ENCODE data around the gene RPN1.
"Not testable (repeated sequence)": the region's sequence is repeated elsewhere in the genome, so short reads cannot be mapped to it uniquely, and the experiment has no call there.

RPN1 gene

DNA sequence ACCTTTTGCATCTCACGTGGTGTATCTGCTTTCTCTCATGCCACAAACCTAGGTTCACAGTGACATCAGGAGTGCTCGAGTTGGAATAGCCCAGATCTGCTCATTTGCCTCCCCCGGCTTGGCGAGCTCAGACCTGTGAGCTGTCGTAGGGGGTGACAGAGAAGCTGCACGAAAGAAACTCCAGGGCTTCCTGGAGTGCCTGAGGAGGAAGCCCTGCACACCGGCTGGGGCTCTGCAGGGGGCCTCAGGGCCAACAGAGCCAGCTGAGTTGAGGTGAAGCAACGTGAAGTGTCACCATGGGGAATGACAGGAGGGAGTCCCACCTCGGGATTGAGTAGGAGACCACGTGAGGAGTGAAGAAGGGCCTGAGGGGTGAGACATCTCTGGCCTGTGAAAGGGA, 62.5 kb downstream of the RPN1 start:
- WGBS: 84% methylated on average over 10 of the region's 10 CpGs

DNA sequence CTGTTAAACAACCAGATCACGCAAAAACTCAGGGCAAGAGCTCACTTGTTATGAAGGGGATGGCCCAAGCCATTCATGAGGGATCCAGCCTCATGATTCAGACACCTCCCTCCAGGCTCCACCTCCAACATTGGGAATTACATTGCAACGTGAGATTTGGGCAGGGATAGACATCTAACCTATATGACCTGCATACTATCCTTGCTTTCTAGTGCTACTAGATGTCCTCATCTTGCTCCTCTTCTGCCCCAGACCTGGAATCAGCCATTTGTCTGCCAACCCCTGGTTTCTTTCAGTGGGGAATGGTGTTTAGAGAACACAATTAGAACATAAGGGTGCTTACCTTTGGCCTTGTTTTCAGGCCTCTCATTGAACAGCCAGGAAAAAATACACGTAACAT, 63.2 kb downstream of the RPN1 start:
- no peaks in the 10 kb centered on the region for H3K9me3 ChIP-seq (ENCODE audit: insufficient read depth, low read depth, low read length)
- no peaks in the 10 kb centered on the region for H3K36me3 ChIP-seq (ENCODE audit: insufficient read depth, low read length)
- no peak overlapping the region for H3K9ac ChIP-seq (ENCODE audit: low read depth, low read length)
- H3K27ac ChIP-seq (ENCODE audit: low read depth, low read length): no peak overlapping the region
- H3K27me3 ChIP-seq (ENCODE audit: insufficient read depth, low read length): peaks cover 10% of the 10 kb centered on the region
- WGBS: 92% methylated on average over 3 of the region's 3 CpGs
- no peak overlapping the region for H3K4me3 ChIP-seq (ENCODE audit: low read length)
- peaks cover 10% of the 10 kb centered on the region; the same call in 1 of the 2 replicates for H3K4me1 ChIP-seq (ENCODE audit: insufficient read depth, low read length)

More for the DNA sequence above, 62.5 kb downstream of the RPN1 start:
- Histone ChIP-seq H3K4me1 (ENCODE audit: insufficient read depth, low read length) (peaks cover 15% of the 10 kb centered on the region; the same call in 1 of the 2 replicates), H3K4me3 (ENCODE audit: low read length) (no peak overlapping the region), H3K9me3 (ENCODE audit: insufficient read depth, low read depth, low read length) (no peaks in the 10 kb centered on the region), H3K9ac (ENCODE audit: low read depth, low read length) (no peak overlapping the region), H3K36me3 (ENCODE audit: insufficient read depth, low read length) (no peaks in the 10 kb centered on the region), H3K27me3 (ENCODE audit: insufficient read depth, low read length) (peaks cover 8% of the 10 kb centered on the region), H3K27ac (ENCODE audit: low read depth, low read length) (no peak overlapping the region)

DNA sequence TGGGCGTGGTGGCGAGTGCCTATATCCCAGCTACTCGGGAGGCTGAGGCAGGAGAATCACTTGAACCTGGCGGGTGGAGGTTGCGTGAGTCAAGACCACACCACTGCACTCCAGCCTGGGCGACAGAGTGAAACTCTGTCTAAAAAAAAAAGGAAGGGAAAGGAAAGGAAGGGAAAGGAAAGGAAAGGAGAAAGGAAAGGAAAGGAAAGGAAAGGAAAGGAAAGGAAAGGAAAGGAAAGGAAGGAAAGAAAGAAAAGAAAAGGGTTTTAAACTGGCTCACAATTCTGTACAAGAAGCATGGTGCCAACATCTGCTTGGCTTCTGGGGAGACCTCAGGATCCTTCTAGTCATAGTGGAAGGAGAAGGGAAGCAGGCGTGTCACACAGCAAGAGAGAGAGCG, 63.7 kb downstream of the RPN1 start:
- not testable (repeated sequence) for H3K9ac ChIP-seq (ENCODE audit: low read depth, low read length); H3K36me3 ChIP-seq (ENCODE audit: insufficient read depth, low read length); H3K27ac ChIP-seq (ENCODE audit: low read depth, low read length); H3K4me3 ChIP-seq (ENCODE audit: low read length); H3K9me3 ChIP-seq (ENCODE audit: insufficient read depth, low read depth, low read length); H3K27me3 ChIP-seq (ENCODE audit: insufficient read depth, low read length)
- H3K4me1 ChIP-seq (ENCODE audit: insufficient read depth, low read length): peaks cover 10% of the 10 kb centered on the region; the same call in 1 of the 2 replicates
- 91% methylated on average over 8 of the region's 8 CpGs for WGBS

- H3K27me3 ChIP-seq (ENCODE audit: insufficient read depth, low read length); H3K4me3 ChIP-seq (ENCODE audit: low read length); H3K9me3 ChIP-seq (ENCODE audit: insufficient read depth, low read depth, low read length); H3K9ac ChIP-seq (ENCODE audit: low read depth, low read length); H3K27ac ChIP-seq (ENCODE audit: low read depth, low read length); H3K36me3 ChIP-seq (ENCODE audit: insufficient read depth, low read length): not testable (repeated sequence)
- H3K4me1 ChIP-seq (ENCODE audit: insufficient read depth, low read length): peaks cover 10% of the 10 kb centered on the region; the same call in 1 of the 2 replicates
- WGBS: 88% methylated on average over 9 of the region's 9 CpGs
These were observed 64.2 kb downstream of the RPN1 start for GRCh38 chr3:128586391-128586790.

GRCh38 chr3:128585974-128586373, 64.6 kb downstream of the RPN1 start:
- H3K36me3 ChIP-seq (ENCODE audit: insufficient read depth, low read length): no peaks in the 10 kb centered on the region
- H3K9ac ChIP-seq (ENCODE audit: low read depth, low read length): no peak overlapping the region
- H3K27me3 ChIP-seq (ENCODE audit: insufficient read depth, low read length): peaks cover 10% of the 10 kb centered on the region
- H3K4me3 ChIP-seq (ENCODE audit: low read length): no peak overlapping the region
- WGBS: 92% methylated on average over 11 of the region's 11 CpGs
- H3K4me1 ChIP-seq (ENCODE audit: insufficient read depth, low read length): peaks cover 10% of the 10 kb centered on the region; the same call in 1 of the 2 replicates
- H3K9me3 ChIP-seq (ENCODE audit: insufficient read depth, low read depth, low read length): no peaks in the 10 kb centered on the region
- no peak overlapping the region for H3K27ac ChIP-seq (ENCODE audit: low read depth, low read length)

DNA sequence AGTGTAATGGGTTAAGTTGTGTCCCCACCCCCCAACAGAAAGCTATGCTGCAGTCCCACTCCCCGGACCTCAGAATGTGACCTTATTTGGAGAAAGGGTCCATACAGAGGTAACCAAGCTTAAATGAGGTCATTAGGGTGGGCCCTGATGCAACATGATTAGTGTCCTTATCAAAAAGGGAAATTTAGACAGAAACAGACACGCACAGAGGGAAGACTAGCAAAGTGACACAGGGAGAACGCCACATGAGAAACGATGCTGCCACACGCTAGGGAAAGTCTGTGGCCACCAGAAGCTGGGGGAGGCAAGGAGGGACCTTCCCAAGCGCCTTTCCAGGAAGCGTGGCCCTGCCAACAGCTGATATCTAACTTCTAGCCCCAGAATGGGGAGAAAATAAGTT, 65.4 kb downstream of the RPN1 start:
- Histone ChIP-seq H3K4me1 (ENCODE audit: insufficient read depth, low read length) (peaks cover 10% of the 10 kb centered on the region; the same call in 1 of the 2 replicates), H3K27ac (ENCODE audit: low read depth, low read length) (no peak overlapping the region), H3K36me3 (ENCODE audit: insufficient read depth, low read length) (no peaks in the 10 kb centered on the region), H3K27me3 (ENCODE audit: insufficient read depth, low read length) (peaks cover 10% of the 10 kb centered on the region), H3K4me3 (ENCODE audit: low read length) (no peak overlapping the region), H3K9me3 (ENCODE audit: insufficient read depth, low read depth, low read length) (no peaks in the 10 kb centered on the region), H3K9ac (ENCODE audit: low read depth, low read length) (no peak overlapping the region)
- 77% methylated on average over 7 of the region's 7 CpGs for WGBS

- Histone ChIP-seq H3K9me3 (ENCODE audit: insufficient read depth, low read depth, low read length) (peaks cover 5% of the 10 kb centered on the region; the same call in 1 of the 2 replicates), H3K36me3 (ENCODE audit: insufficient read depth, low read length) (no peaks in the 10 kb centered on the region), H3K27ac (ENCODE audit: low read depth, low read length) (no peak overlapping the region), H3K4me1 (ENCODE audit: insufficient read depth, low read length) (peaks cover 10% of the 10 kb centered on the region; the same call in 1 of the 2 replicates), H3K9ac (ENCODE audit: low read depth, low read length) (no peak overlapping the region), H3K27me3 (ENCODE audit: insufficient read depth, low read length) (peaks cover 10% of the 10 kb centered on the region), H3K4me3 (ENCODE audit: low read length) (no peak overlapping the region)
- 35% methylated on average over 12 of the region's 13 CpGs for WGBS
These were observed 66.1 kb downstream of the RPN1 start for GRCh38 chr3:128584412-128585020.

DNA sequence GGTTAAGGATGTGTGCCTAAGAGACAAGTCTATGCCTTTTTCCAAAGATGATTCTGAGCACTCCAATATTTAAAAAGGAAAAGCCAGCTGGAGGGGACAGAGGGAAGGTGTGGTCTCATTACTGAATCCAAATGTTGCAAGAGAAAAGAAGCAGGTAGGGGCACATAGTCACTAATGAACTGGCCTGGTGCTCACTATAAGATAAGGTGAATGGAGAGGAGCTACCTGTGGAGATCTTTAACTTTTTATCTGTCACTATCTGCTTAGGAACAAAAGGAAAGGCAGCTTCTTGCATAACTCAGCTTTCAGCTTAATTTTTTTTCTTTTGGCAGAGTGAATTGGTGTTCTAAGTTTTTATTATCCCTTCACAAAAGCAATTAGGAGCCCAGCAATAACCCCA, 69.1 kb downstream of the RPN1 start:
- Histone ChIP-seq H3K9ac (ENCODE audit: low read depth, low read length) (no peak overlapping the region), H3K27me3 (ENCODE audit: insufficient read depth, low read length) (peaks cover 10% of the 10 kb centered on the region), H3K4me1 (ENCODE audit: insufficient read depth, low read length) (peaks cover 18% of the 10 kb centered on the region), H3K9me3 (ENCODE audit: insufficient read depth, low read depth, low read length) (peaks cover 5% of the 10 kb centered on the region; the same call in 1 of the 2 replicates), H3K4me3 (ENCODE audit: low read length) (no peak overlapping the region), H3K36me3 (ENCODE audit: insufficient read depth, low read length) (no peaks in the 10 kb centered on the region), H3K27ac (ENCODE audit: low read depth, low read length) (no peak overlapping the region)

- Histone ChIP-seq H3K9ac (ENCODE audit: low read depth, low read length) (no peak overlapping the region), H3K27ac (ENCODE audit: low read depth, low read length) (no peak overlapping the region), H3K27me3 (ENCODE audit: insufficient read depth, low read length) (peaks cover 7% of the 10 kb centered on the region), H3K9me3 (ENCODE audit: insufficient read depth, low read depth, low read length) (peaks cover 5% of the 10 kb centered on the region; the same call in 1 of the 2 replicates), H3K36me3 (ENCODE audit: insufficient read depth, low read length) (no peaks in the 10 kb centered on the region), H3K4me1 (ENCODE audit: insufficient read depth, low read length) (peaks cover 17% of the 10 kb centered on the region), H3K4me3 (ENCODE audit: low read length) (no peak overlapping the region)
- WGBS: 98% methylated on average over 2 of the region's 2 CpGs
These were observed 70.7 kb downstream of the RPN1 start for GRCh38 chr3:128579927-128580326.

GRCh38 chr3:128578346-128578745, 72.3 kb downstream of the RPN1 start:
- Histone ChIP-seq H3K9me3 (ENCODE audit: insufficient read depth, low read depth, low read length) (peaks cover 5% of the 10 kb centered on the region; the same call in 1 of the 2 replicates), H3K4me3 (ENCODE audit: low read length) (no peak overlapping the region), H3K36me3 (ENCODE audit: insufficient read depth, low read length) (no peaks in the 10 kb centered on the region), H3K27ac (ENCODE audit: low read depth, low read length) (no peak overlapping the region), H3K9ac (ENCODE audit: low read depth, low read length) (no peak overlapping the region), H3K27me3 (ENCODE audit: insufficient read depth, low read length) (peaks cover 3% of the 10 kb centered on the region; the same call in 1 of the 2 replicates), H3K4me1 (ENCODE audit: insufficient read depth, low read length) (peaks cover 10% of the 10 kb centered on the region; the same call in 1 of the 2 replicates)
- WGBS: 82% methylated on average over 9 of the region's 9 CpGs

DNA sequence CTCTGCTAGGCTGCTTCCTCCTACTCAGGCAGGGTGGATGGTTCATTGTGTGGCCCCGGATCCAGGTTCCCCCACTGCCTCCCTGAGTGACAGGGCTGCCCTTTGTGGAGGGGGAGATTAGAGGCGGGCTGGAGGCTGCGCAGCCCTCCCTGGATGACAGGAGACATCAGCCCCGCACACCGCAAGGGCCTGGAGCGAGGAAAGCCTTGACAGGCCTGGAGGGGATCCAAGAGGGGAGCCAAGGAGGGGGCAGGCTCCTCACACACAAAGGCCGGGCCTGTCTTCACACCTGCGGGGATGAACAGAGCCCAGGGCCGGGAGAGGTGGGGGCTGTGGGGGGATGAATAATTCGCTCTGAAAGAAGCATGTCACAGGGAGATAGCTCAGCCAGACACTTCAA, 72.9 kb downstream of the RPN1 start:
- WGBS: 41% methylated on average over 10 of the region's 10 CpGs
- Histone ChIP-seq H3K27me3 (ENCODE audit: insufficient read depth, low read length) (no peaks in the 10 kb centered on the region; the same call in 1 of the 2 replicates), H3K4me3 (ENCODE audit: low read length) (no peak overlapping the region)

More for the DNA sequence above, 72.9 kb downstream of the RPN1 start:
- Histone ChIP-seq H3K36me3 (ENCODE audit: insufficient read depth, low read length) (no peaks in the 10 kb centered on the region), H3K27ac (ENCODE audit: low read depth, low read length) (no peak overlapping the region), H3K9me3 (ENCODE audit: insufficient read depth, low read depth, low read length) (peaks cover 5% of the 10 kb centered on the region; the same call in 1 of the 2 replicates), H3K4me1 (ENCODE audit: insufficient read depth, low read length) (peaks cover 12% of the 10 kb centered on the region; the same call in 1 of the 2 replicates), H3K9ac (ENCODE audit: low read depth, low read length) (no peak overlapping the region)
